Adrenal gland (tissue), 12 donors: ENCODE results near the gene PLEKHA6. TPM values are rescaled to one million over a fixed set of nuclear protein-coding genes. Genes with fewer than 3 reads are reported as not detected.

Source experiments
- DNase-seq, 7 donors: peaks; one replicate each; pipeline ENCODE4 v3.0.0-alpha.2; 2019 to 2020
- H3K27ac ChIP-seq, 5 donors: fragments of 200-600 bp; sonication (generic) in 4 of 5; 1 replicate in 3 of 5; 2 replicates in 2 of 5; pipeline versions ENCODE4 v1.5.1 to v1.8.0; 2016 to 2020; ENCODE audit warnings: mild to moderate bottlenecking in 1 of 5
- H3K27me3 ChIP-seq: fragments of 200-600 bp; 2 replicates; pipeline ENCODE4 v1.8.0; 2021
- H3K36me3 ChIP-seq, 2 donors: fragments of 200-600 bp; replicated peaks in 1 of 2; 1 replicate in 1 of 2; 2 replicates in 1 of 2; pipeline versions ENCODE4 v1.5.1 to v1.8.0; 2018 to 2022
- H3K4me1 ChIP-seq, 2 donors: fragments of 200-600 bp; replicated peaks in 1 of 2; 1 replicate in 1 of 2; 2 replicates in 1 of 2; pipeline versions ENCODE4 v1.5.1 to v1.8.0; 2018 to 2021
- H3K4me3 ChIP-seq, 4 donors: fragments of 200-600 bp; sonication (generic) in 3 of 4; one replicate each; pipeline ENCODE4 v1.5.1; 2016 to 2018
- H3K9me3 ChIP-seq, 3 donors: fragments of 200-600 bp; sonication (generic) in 1 of 3; replicated peaks in 1 of 3; 1 replicate in 2 of 3; 2 replicates in 1 of 3; pipeline versions ENCODE4 v1.5.1 to v1.8.0; 2016 to 2021
- POLR2A ChIP-seq, 2 donors: fragments of 450-650 bp; IDR thresholded peaks; one replicate each; pipeline ENCODE4 v1.6.1; 2017; ENCODE audit warnings: antibody characterized with exemption in 2 of 2, mild to moderate bottlenecking in 2 of 2, moderate library complexity in 1 of 2
- WGBS, 4 donors: extraction: QIAGEN DNeasy Blood & Tissue Kit in 2 of 4; methylation state at CpG; one replicate each; pipeline versions ENCODE4 v1.1.5 to v1.1.7; 2013 to 2017; 5-methylcytosine and 5-hydroxymethylcytosine counted together
- intact Hi-C, 2 donors: fragments of 100-400 bp; cut with DNase I; formaldehyde crosslinking; loops; one replicate each; pipeline versions ENCODE4 v1.14.1 to v1.15.0; 2022 to 2023
- polyA plus RNA-seq, 3 donors: library from polyadenylated mRNA; stranded (reverse); fragments of 200-250 nt in 2 of 3; fragments of 350-450 nt in 1 of 3; fragmentation: Illumina TruSeq in 1 of 3; extraction: RNeasy Lipid Tissue Mini Kit (QIAGEN cat#74804) in 1 of 3; gene quantifications; one replicate each; pipeline ENCODE4 v1.2.3, GENCODE V29; 2013 to 2014
- total RNA-seq, 9 donors: library from RNA; depleted of rRNA in 4 of 9; stranded (reverse); fragments of >200 nt in 4 of 9; fragments of 120-200 nt in 1 of 9; fragmentation: NEBNext Ultra II Directional in 1 of 9; extraction: Animal tissue kit (Norgen Biotek cat#: 25700) in 1 of 9; gene quantifications; one replicate each; pipeline versions ENCODE4 v1.1.0 to v1.2.4, GENCODE V29; 2013 to 2023
- TF ChIP-seq, protein P1 (sequence below), 6 experiments: fragments of 450-650 bp in 4 of 6; fragments of 200-600 bp in 2 of 6; sonication (generic) in 1 of 6; IDR thresholded peaks; 1 replicate in 5 of 6; 2 replicates in 1 of 6; pipeline versions ENCODE4 v1.5.1 to v1.8.0; 2016 to 2021; ENCODE audit warnings: antibody characterized with exemption in 6 of 6, mild to moderate bottlenecking in 2 of 6, moderate library complexity in 1 of 6
- donor health status: healthy with polysubstance abuse.
- donor health status: Bipolar disorder and iron deficiency.
- donor health status: DM: yes; HTN: yes; CAD: no.
- donor health status: DM: no; HTN: no; CAD: no.
- donor health status: DM: no; HTN: no; CAD: no.
- donor health status: DM: yes; HTN: yes; CAD: no.

Gene PLEKHA6
- total and polyA plus RNA-seq, 12 donors = 2.2 to 13.8 (median 5.1) TPM

DNA sequence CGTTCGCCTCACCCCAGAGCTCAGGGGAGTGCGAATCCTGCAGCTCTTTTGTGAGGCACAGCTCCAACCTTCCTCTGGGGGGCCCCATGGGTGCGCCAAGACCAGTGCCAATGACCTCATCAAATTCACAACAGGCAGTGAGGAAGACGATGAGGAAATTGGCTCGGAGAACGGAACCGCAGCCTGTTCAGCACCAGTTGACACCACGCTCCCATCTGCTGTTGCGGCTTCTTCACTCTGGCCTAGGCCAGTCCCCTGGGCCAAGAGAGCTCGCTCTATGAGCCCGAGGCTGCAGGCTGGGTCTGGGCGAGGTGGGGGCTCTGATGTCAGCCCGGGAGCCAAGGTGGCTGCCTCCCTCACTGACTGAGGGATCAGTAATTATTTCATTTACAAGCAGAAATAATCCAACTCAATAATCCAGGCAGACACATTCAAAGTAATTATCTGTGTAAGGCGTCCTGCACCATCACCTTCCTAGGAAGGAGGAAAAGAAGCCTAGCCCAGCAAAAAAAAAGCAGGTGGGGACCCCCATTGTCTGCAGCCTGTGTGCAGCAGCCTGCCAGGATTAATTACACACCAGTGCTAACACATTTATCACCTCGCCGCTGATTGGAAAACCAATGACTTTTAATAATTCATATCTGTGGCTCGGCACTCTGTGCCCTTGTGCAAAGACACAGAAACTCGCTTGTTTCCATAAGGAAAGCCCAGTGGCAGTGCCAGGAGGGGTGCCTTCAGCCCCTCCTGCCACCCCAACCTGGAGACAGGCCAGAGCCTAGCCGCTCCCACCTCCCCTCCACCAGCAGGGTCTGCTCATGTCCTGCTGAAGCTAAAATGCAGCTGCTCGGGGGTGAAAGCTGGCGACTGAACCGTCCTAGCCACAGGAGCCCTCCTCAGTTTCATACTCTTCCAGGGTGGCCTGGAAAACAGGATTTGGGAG, 1.9 kb downstream of the PLEKHA6 start:
- 70 to 72% (median 71%) methylated on average over 18 to 23 of the region's 23 CpGs for WGBS, 4 donors
- H3K27me3 ChIP-seq = no peaks in the 10 kb centered on the region

DNA sequence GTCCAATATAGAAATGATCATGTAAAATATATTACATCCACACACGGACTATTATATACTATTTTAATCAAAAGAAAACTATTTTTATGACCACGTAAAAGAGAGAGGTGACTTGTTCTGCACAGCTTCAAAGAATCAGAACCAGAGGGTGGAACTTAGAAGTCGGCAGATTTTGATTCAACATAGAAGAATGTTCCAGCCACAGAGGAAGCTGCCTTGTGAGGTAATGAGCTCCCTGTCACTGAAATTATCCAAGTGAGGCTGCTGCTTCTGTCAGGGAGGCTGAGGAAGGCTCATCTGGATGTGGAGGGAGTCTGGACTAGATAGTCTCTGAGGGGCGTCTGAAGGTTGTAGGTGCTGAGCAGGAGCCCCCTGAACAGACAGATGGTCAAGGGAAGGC, 2.7 kb downstream of the PLEKHA6 start:
- intact Hi-C loops = no loop called here
- TF ChIP-seq POLR2A (IDR thresholded peaks at IDR 0.05) = no peak
- TF ChIP-seq, protein P1, sequence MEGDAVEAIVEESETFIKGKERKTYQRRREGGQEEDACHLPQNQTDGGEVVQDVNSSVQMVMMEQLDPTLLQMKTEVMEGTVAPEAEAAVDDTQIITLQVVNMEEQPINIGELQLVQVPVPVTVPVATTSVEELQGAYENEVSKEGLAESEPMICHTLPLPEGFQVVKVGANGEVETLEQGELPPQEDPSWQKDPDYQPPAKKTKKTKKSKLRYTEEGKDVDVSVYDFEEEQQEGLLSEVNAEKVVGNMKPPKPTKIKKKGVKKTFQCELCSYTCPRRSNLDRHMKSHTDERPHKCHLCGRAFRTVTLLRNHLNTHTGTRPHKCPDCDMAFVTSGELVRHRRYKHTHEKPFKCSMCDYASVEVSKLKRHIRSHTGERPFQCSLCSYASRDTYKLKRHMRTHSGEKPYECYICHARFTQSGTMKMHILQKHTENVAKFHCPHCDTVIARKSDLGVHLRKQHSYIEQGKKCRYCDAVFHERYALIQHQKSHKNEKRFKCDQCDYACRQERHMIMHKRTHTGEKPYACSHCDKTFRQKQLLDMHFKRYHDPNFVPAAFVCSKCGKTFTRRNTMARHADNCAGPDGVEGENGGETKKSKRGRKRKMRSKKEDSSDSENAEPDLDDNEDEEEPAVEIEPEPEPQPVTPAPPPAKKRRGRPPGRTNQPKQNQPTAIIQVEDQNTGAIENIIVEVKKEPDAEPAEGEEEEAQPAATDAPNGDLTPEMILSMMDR (IDR thresholded peaks at IDR 0.05) = no peak
- H3K4me3 ChIP-seq = no peak overlapping the region
- 71 to 77% (median 73%) methylated on average over 4 of the region's 4 CpGs for WGBS, 4 donors
- no peaks in the 10 kb centered on the region for H3K36me3 ChIP-seq
- H3K27me3 ChIP-seq = no peaks in the 10 kb centered on the region
- no peaks in the 10 kb centered on the region for H3K9me3 ChIP-seq
- no peaks in the 10 kb centered on the region for H3K4me1 ChIP-seq
- no peak for DNase-seq
- peak overlapping the region in 1 of 5 donors; percentile 46 for H3K27ac ChIP-seq

More for the DNA sequence above, 1.9 kb downstream of the PLEKHA6 start:
- no peaks in the 10 kb centered on the region for H3K9me3 ChIP-seq
- DNase-seq = peak in 1 of 7 donors; percentile 70
- H3K4me3 ChIP-seq = no peak overlapping the region
- peak overlapping the region in 1 of 5 donors; percentile 46 for H3K27ac ChIP-seq
- intact Hi-C loops = no loop called here
- no peak for TF ChIP-seq POLR2A (IDR thresholded peaks at IDR 0.05)
- TF ChIP-seq, protein P1 (IDR thresholded peaks at IDR 0.05) = no peak
- H3K36me3 ChIP-seq = no peaks in the 10 kb centered on the region
- H3K4me1 ChIP-seq = peaks cover 0 to 2% of the 10 kb centered on the region in 2 donors

DNA sequence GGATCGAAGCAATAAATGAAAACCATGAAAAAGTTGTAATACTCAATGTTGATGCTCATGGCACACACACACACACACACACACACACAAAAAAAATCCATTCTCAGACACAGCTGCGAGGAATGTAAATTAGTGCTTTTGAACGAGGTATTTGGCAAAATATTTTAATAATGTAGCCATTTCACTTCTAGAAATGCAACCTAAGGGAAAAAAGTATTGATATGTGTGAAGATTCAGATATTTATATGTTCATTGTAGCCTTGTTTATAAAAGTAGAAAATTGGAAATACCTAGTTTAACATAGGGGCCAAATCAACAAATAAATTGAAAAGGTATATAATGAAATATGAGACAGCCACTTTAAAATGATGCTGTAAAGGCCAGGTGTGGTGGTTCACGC, 3.8 kb downstream of the PLEKHA6 start:
- Histone ChIP-seq H3K9me3 (no peaks in the 10 kb centered on the region), H3K4me1 (peaks cover 0 to 4% of the 10 kb centered on the region in 2 donors), H3K36me3 (no peaks in the 10 kb centered on the region), H3K27me3 (no peaks in the 10 kb centered on the region), H3K27ac (no peak overlapping the region), H3K4me3 (no peak overlapping the region)
- intact Hi-C loops = no loop called here
- TF ChIP-seq, protein P1 (IDR thresholded peaks at IDR 0.05) = no peak
- TF ChIP-seq POLR2A (IDR thresholded peaks at IDR 0.05) = no peak
- 79 to 88% (median 85%) methylated on average over 4 of the region's 4 CpGs for WGBS, 4 donors
- no peak for DNase-seq

DNA sequence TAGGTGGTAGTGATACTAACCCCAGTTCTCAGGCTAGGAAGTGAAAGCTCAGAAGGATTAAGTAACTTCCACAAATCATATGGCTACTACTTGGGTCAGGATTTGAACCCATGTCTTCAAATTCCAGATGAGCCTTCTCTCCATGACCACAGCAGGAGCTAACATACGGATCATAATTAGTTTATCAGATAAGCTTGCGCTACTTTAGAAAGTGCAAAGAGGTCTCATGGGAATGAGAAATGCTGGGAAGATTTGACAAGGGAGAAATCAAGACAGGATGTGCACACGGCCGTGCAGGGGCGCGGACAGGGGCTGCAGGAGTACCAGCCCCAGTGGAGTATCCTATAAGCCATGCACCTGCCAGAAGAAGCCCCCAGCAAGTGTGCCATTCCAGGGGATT, 5.2 kb downstream of the PLEKHA6 start:
- H3K9me3 ChIP-seq = no peaks in the 10 kb centered on the region
- DNase-seq = no peak
- intact Hi-C loops = no loop called here
- H3K4me1 ChIP-seq = peaks cover 0 to 14% of the 10 kb centered on the region in 2 donors
- no peaks in the 10 kb centered on the region for H3K36me3 ChIP-seq
- no peak overlapping the region for H3K27ac ChIP-seq
- H3K4me3 ChIP-seq = no peak overlapping the region
- TF ChIP-seq, protein P1 (IDR thresholded peaks at IDR 0.05) = no peak
- no peak for TF ChIP-seq POLR2A (IDR thresholded peaks at IDR 0.05)
- H3K27me3 ChIP-seq = no peaks in the 10 kb centered on the region
- 69 to 82% (median 74%) methylated on average over 6 of the region's 6 CpGs for WGBS, 4 donors
